Measurements from ENCODE around the gene PRICKLE3.
A peak's percentile ranks its signal among the peaks of the same experiment; 100 is the strongest.

The PRICKLE3 gene, protein sequence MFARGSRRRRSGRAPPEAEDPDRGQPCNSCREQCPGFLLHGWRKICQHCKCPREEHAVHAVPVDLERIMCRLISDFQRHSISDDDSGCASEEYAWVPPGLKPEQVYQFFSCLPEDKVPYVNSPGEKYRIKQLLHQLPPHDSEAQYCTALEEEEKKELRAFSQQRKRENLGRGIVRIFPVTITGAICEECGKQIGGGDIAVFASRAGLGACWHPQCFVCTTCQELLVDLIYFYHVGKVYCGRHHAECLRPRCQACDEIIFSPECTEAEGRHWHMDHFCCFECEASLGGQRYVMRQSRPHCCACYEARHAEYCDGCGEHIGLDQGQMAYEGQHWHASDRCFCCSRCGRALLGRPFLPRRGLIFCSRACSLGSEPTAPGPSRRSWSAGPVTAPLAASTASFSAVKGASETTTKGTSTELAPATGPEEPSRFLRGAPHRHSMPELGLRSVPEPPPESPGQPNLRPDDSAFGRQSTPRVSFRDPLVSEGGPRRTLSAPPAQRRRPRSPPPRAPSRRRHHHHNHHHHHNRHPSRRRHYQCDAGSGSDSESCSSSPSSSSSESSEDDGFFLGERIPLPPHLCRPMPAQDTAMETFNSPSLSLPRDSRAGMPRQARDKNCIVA

DNA sequence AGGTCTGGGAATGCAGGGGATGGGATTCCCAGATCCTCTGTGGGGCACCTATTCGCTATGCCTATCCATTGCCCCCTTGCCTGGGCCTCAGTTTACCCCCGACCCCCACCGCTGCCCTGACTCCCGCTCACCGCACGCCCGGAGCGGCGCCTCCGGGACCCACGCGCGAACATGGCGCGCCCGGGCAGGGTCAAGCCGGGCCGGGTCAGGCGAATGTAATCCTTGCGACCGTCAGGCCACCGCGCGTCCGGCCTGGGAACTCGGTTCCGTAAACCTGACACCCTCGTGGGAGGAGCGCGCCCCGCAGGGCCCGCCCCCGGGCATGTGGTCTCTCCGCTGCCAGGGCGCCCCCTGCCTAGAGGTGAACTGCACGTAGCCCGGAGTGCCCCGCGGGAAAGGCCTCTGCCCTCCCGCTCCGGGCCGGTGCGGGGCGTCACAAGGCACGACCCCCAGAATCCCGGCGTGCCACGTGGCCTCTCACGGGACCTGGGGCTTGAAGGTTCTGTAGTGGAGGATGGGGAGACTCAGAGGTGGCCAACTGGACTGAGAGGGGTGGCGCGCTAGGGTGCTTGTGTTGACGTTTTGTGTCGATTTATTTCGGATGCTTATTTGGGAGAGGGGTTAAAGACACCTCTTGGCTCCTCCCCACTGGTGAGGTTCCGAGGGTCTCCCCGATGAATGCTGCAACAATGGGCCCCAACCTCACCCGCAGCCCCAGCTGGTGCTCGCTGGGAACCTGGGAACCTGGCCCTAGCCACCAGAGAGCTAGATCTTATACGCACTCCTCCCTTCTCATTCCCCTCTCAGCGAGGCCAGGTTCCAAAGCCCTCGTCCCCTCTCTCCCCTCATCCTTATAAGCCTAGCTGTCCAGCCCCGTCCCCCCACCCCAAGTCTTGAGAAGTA, at the start of gene PRICKLE3:
TSS of gene PRICKLE3 (minus strand) at position 249 of the 903 bp plus-strand sequence. CDS start at position 173, 76 bp downstream.
- peak in 1 of 3 donors; percentile 58 for DNase-seq (ENCODE audit: low read depth in 3 of 3, low spot score in 1 of 3)

DNA sequence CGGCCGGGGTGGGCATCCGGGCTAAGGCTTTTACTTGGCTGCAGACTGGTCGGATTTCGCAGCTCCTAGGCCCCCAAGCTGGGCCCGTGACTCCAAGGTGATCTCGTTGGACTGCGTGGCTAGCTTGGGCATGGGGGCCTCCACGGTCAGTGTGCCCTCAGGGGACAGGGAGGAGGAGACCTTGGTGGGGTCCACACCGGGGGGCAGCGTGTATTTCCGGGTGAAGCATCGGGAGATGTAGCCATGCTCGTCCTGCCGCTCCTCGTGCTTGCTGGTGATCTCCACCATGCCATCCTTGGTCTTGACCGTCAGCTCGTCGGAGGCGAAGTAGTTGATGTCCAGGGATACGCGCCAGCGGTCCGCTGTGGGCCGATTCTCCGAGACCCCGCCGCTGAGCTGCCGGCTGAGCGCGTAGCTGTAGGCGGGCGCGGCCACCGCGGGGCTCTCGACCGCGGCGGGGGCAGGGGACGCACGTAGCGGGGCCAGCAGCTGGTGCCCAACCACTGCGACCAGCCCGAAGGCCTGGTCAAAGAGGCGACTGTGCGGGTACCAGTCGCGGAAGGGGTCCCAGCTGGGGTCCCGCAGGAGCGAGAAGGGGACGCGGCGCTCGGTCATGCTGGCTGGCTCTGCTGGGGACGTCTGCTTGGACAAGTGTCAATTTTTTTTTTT, 47.8 kb upstream of the PRICKLE3 start:
- no peak for DNase-seq (ENCODE audit: low read depth in 3 of 3, low spot score in 1 of 3)

DNA sequence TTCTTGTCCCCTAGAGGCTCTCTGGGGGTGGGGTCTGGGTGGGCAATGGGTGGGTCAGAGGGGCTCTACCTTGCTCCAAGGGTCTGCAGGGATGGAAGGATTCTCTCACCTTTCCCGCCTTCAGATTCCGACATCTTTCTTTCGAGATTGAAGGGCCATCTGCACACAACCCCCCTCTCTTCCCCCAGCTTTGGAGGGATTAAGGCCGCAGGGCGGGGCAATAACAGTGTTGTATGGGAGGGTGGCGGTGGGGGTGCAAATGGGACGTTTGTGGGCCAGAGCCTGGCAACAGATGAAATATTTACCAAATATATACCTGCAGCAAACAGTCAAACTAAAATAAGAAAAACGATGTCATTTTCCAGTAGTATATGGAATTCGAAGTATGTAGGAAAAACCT, 47.0 kb upstream of the PRICKLE3 start, which contains the start of gene CACNA1F:
TSS of gene CACNA1F (minus strand) at position 165 of the 400 bp plus-strand sequence. CDS start at position 134, 31 bp downstream.
- no peak for DNase-seq (ENCODE audit: low read depth in 3 of 3, low spot score in 1 of 3)

DNA sequence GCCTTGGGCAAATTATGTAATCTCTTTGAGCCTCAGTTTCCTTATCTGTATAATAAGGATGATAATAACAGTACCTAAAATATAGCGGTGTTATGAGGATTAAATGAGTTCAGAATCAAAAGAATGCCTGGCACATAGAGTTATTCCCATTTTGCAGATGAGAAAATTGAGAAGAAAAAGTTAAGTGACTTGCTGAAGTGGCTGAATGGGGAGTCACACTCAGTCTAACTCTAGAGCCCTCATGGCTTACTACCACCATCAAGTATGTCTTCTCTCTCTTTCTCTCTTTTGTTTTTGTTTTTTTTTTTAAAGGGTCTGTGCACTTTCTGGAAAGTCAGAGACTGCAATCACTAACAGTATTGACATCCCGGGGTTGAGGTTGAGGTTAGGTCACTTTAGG, 46.4 kb upstream of the PRICKLE3 start:
- no peak for DNase-seq (ENCODE audit: low read depth in 3 of 3, low spot score in 1 of 3)

DNA sequence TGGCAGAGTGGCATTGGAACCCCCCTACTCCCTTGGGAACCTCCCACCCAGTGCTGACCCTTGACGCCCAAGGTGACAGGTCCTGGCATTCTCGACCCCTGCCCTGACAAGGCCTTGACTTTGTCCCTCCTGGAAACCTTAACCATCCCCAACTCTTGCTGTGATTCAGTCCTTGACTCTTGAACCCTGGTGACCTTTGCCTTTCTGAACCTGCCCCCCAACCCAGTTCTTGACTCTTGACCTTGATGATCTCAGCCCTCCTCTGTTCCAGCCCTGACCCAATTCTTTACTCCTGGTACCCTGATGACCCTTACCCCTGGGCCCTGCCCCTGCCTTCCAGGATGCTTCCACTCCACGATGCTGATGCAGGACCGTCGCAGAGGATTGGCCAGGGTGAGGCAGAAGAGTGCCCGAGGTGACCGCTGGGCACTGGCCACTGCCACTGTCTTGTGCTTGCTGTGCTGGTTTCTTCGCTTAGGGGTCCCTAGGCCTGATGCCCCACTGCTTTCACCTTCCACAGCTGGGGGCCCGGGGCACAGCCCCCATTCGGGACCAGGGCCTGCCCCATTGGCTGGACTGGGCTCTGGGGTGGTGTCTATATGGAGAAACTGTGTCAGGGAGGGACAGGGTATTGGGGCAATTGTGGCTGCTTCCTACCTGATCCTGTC, 45.3 kb upstream of the PRICKLE3 start:
- DNase-seq (ENCODE audit: low read depth in 3 of 3, low spot score in 1 of 3) = no peak

DNA sequence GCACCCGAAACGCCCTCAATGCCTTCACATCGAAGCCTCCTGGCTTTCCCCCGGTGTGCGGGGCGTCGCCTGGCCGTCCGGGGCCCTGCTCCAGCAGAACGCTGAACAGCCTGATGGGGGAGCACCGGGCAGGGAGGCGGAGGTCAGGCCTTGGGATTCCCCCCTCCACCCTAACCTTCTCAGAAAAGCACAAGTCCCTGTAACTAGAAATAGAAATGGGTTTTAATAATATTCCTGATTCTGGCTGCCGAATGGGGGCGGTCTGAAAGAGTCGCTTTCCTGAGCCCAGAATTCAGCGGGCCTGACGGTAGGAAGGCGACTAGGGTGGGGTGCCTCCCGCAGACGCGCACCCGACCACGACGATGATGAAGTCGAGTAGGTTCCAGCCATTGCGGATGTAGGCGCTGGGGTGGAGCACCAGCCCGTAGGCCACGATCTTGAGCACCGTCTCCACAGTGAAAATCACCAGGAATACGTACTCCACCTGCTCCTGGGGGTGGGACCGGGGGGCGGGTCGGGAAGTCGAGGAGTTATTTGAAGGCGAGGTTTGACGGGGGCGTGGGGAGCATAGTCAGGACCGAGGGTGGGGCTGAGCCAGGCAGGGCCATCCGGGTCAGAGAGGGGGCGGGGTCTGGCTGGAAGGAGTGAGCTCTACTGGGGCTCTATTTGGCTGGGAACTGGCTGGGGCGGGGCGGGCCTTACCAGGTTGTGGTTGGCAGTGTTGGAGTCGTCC, 44.5 kb upstream of the PRICKLE3 start:
- peak in 2 of 3 donors; percentile 9 to 37 for DNase-seq (ENCODE audit: low read depth in 3 of 3, low spot score in 1 of 3)

DNA sequence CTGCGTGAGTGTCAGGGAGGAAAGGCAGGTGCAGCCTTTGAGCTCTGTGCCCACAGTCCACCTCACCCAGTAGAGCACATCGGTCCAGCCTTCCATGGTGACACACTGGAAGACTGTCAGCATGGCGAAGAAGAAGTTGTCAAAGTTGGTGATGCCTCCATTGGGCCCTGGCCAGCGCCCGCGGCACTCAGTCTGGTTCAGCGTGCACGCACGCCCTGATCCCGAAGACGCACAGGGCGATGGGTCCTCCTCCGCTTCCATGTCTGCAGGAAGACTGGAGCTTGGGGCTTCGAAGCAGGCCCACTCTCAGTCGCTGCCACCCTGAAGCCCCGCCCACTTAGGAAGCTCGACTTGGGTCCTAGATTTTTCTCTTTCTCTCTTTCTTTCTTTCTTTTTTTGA, 42.0 kb upstream of the PRICKLE3 start:
- DNase-seq (ENCODE audit: low read depth in 3 of 3, low spot score in 1 of 3) = no peak

DNA sequence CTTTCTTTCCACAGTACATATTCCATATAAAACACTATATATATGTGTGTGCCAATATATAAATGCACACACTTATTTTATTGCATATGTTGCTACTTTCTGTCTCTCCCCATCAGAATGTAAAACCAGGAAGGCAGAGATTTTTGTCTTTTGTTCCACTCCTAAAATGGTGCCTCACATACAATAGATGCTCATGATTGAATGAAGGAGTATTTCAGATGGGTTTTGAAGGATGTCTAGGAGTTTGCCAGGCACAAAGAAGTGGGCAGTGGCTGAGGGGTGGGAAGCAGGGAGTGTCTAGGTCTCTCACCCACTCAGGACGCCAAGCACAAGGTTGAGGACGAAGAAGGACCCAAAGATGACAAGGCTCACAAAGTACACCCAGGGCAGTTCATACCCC, 41.6 kb upstream of the PRICKLE3 start:
- DNase-seq (ENCODE audit: low read depth in 3 of 3, low spot score in 1 of 3) = no peak

DNA sequence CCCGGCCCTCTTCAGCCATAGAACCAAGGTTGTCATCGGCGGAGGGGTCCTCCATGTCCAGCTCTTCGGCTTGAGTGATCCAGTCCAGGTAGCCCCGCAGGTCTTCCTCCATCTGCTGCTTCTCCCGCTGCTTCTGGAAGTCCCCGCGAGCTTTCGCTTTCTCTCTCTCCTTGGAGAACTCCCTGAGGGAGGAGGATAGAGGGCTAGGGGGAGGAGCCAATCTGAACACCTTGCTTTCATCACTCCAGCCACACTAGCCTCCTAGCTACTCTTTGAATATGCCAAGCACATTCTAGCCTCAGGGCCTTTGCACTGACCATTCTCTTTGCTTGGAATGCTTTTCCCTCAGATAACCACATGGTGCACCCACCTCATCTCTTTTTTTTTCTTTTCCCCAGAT, 40.8 kb upstream of the PRICKLE3 start:
- DNase-seq (ENCODE audit: low read depth in 3 of 3, low spot score in 1 of 3) = no peak

DNA sequence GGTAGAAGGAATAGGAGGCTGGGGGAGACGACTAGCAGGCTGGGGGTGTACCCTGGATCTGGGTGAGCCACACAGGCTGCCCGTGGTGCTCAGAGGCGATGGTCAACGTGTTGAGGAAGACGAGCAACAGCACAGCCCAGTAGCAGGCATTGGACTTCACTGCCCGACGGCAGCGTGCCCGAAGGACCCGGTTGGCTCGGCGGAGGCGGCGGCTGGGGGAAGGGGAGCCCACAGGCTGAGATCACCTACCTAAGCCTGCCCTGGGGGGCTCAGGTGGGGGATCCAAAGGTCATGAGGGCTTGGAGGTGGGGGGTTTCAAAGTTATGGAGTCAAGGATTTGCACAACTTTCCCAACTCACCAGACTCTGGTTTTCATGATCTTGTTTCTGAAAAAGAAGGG, 39.7 kb upstream of the PRICKLE3 start:
- DNase-seq (ENCODE audit: low read depth in 3 of 3, low spot score in 1 of 3) = no peak

DNA sequence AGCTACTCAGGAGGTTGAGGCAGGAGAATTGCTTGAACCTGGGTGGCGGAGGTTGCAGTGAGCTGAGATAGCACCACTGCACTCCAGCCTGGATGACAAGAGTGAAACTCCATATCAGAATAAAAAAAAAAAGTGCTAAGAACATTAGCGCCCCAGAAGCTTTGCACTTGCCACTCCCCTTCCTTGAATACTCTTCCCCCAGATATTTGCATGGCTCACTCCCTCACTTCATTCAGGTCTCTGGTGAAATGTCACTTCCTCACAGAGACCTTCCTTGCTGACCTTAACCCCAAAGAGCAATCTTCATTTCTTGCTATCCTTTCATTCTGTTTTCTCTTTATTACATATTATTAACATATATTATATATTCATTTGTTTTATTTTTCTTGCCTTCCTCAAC, 35.7 kb upstream of the PRICKLE3 start:
- DNase-seq (ENCODE audit: low read depth in 3 of 3, low spot score in 1 of 3) = no peak

DNA sequence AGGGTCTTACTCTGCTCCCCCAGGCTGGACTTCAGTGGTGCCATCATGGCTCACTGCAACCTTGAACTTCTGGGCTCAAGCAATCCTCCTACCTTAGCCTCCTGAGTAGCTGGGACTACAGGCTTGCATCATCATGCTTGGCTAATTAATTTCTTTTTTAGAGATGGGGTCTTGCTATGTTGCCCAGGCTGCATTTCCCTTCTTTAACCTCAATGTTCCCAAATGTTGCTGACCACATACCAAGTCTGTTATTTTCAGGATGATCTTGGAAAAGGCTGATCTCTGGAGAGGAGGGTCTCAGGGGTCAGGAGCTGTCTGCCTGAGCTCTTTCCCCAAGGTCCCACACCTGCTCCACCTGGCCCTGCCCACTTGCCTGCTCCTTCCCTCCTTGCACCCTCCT, 33.9 kb upstream of the PRICKLE3 start:
- no peak for DNase-seq (ENCODE audit: low read depth in 3 of 3, low spot score in 1 of 3)

DNA sequence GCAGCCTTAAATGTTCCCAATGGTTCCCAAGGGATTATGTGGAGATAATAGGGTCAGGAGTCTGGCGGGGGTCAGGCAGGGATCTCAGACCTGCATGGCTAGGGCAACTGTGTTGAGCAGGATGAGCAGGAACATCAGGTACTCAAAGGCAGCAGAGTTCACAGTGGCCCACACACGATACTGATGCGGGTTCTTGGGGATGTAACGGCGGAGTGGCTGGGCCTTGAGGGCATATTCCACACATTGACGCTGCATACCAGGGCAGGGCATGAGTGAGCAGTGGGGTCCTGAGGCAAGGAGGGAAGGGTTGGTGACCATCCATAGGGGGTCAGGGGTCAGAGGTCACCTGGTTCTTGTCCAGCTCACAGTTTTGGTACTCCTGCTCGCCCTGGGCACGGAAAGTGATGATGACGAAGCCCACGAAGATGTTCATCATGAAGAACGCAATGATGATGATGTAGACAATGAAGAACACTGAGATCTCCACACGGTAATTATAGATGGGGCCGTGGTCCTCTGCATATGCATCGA, 28.9 kb upstream of the PRICKLE3 start:
- DNase-seq (ENCODE audit: low read depth in 3 of 3, low spot score in 1 of 3) = no peak

DNA sequence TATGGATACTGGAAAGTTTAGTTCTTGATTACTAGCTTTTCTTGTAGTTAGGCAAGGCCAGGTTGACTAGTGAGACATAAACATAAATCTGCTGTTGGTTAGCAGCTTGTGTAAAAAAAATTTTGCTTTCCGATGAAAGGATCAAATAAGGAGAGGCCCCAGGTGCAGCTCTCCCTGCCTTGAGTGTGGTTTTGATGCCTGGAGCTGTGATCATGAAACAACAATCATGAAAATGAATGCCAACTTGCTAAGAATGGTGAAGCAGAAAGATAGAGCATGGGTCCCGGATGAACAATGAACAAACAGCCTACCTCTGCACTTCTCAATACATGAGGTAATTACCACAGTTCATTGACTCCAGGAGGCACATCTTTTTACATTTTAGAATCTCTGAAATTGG, 28.2 kb upstream of the PRICKLE3 start:
- no peak for DNase-seq (ENCODE audit: low read depth in 3 of 3, low spot score in 1 of 3)

DNA sequence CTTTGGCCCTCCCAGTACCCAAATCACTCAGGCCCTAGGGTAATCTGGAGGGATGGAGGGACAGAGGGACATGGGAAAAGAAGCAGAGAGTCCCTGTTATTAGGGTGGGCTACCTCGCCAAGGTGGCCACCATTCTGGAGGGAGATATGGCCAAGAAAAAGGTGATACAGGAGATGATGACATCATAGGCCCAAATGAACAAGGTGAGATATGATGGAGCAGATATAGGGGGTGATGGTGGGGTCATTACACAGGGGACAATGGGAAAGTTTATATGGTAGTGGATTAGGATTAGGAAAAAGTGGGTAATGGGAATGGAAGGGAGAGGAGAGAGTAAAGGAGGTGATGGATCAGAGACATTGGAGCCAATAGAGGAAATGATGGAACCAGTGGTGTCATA, 26.7 kb upstream of the PRICKLE3 start:
- DNase-seq (ENCODE audit: low read depth in 3 of 3, low spot score in 1 of 3) = no peak

DNA sequence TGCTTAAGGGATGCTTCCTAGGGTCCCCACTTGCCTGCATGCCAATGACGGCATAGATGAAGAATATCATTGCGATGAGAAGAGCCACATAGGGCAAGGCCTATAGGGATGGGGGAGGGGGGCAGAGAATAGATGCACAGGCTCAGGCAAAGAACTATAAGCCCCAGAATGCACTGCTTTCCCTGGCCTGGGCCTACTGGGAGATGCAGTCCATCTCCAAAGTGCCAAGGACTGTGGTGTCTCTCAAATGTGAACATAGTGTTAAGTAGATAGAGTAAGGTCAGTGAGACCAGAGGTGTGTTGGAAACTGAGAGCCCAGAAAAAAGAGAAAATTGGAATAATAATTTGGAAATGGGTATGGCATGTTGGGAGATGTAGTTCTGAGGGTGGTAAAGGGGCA, 26.0 kb upstream of the PRICKLE3 start:
- no peak for DNase-seq (ENCODE audit: low read depth in 3 of 3, low spot score in 1 of 3)

DNA sequence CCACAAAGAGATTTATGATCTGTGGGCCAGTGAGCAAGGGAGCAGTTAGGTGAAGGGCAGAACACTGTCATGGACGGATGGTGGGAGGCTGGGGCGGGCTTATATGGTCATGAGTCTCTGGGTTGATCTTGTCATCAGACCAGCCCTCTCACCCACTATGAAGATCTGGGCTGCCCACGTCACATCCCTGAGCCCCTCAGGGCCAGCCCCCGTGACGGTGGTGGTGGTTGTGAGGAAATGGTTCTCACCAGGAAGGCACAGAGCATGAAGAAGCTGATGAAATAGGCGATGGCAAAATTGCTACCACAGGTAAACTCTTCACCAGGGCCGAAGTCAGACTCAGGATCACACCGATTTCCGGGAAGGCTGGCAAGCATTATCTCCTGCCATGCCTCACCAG, 24.9 kb upstream of the PRICKLE3 start:
- DNase-seq (ENCODE audit: low read depth in 3 of 3, low spot score in 1 of 3) = no peak

DNA sequence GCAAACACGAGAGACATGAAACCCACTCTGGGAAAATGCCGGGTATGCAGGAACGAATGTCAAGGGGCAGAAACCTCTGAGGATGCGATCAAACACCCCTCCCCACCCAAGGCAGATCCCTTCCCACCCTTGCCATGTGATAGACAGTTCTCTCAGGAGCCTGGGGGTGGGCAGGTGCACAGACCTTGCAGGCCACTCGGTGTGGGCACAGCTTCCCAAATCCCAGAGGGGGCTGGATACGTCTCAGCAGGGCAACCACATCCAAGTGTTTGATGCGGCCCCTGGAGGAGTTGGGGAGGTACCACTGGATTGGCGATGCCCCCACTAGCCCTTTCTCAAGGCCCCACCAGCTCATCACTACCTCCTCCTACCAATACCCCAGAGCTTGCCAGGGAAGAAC, 24.2 kb upstream of the PRICKLE3 start:
- DNase-seq (ENCODE audit: low read depth in 3 of 3, low spot score in 1 of 3) = no peak

DNA sequence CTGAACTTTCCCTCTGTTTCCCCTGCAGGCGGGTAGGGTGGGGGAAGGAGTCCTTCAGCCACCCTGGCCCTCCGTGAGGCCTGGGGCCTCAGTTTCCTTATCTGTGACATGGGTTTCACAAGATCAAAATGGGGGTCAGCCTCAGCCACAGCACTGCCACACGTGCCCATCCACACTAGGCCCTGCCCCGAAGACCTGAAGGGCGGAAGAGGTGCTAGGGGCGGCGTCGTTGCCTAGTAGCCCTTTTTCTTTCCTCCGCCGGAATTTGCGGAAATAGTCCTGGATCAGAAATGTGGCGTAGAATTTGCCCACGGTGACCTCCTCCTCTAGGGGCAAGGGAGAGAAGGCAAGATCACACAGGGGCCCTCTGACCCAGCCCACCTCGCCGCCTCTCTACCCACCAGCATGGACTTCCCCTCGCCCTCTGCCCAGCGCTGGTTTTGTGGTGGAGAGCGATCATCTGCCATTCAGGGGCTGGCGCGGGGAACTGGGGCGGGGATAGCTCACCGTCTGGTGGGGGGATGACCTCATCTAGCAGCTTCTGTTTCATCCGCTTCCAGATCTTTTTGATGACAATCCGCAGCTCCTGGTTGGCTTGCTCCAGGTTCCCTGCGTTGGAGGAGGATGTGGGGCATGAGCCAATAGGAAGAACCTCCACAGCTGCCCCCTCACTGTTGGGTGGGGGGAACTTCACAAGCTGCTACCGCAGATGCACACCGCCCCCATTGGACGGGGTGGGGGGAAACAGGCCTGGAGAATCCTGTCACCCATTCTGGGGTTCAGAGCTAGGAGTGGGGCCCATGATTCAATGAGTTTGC, 23.5 kb upstream of the PRICKLE3 start:
- no peak for DNase-seq (ENCODE audit: low read depth in 3 of 3, low spot score in 1 of 3)

All from stimulated activated CD4-positive, alpha-beta T cell treated with anti-CD3 and anti-CD28 coated beads, TNF-alpha, amount 100 ng/mL, for 1 hour (primary cell).